Uterus (tissue), 4 donors: ENCODE measurements around the gene ATXN10. TPM values are rescaled to one million over a fixed set of nuclear protein-coding genes. Genes with fewer than 3 reads are reported as not detected.

Source experiments
- DNase-seq, 2 donors: peaks; one replicate each; pipeline ENCODE4 v3.0.0-alpha.2; 2019 to 2020
- H3K27ac ChIP-seq, 2 donors: fragments of 200-600 bp; sonication (generic); 1 replicate in 1 of 2; 2 replicates in 1 of 2; pipeline ENCODE4 v1.5.1; 2016 to 2018
- H3K27me3 ChIP-seq, 2 donors: fragments of 200-600 bp; sonication (generic); one replicate each; pipeline ENCODE4 v1.5.1; 2018 to 2019; ENCODE audit warnings: control low read depth in 1 of 2
- H3K36me3 ChIP-seq, 2 donors: fragments of 200-600 bp; sonication (generic); one replicate each; pipeline ENCODE4 v1.5.1; 2019; ENCODE audit warnings: control low read depth in 1 of 2
- H3K4me1 ChIP-seq, 2 donors: fragments of 200-600 bp; sonication (generic); one replicate each; pipeline ENCODE4 v1.5.1; 2018 to 2019; ENCODE audit warnings: control low read depth in 1 of 2
- H3K4me3 ChIP-seq, 2 donors: fragments of 200-600 bp; sonication (generic); 1 replicate in 1 of 2; 2 replicates in 1 of 2; pipeline ENCODE4 v1.5.1; 2018 to 2019; ENCODE audit warnings: mild to moderate bottlenecking in 1 of 2
- H3K9me3 ChIP-seq, 2 donors: fragments of 200-600 bp; sonication (generic); one replicate each; pipeline ENCODE4 v1.5.1; 2019; ENCODE audit warnings: control low read depth in 1 of 2
- CTCF ChIP-seq, 4 experiments: fragments of 200-600 bp in 2 of 4; fragments of 450-650 bp in 2 of 4; sonication (generic) in 2 of 4; IDR thresholded peaks; one replicate each; pipeline ENCODE4 v1.5.1; 2016 to 2019; ENCODE audit warnings: antibody characterized with exemption in 4 of 4, mild to moderate bottlenecking in 2 of 4, moderate library complexity in 1 of 4
- POLR2A ChIP-seq, 2 donors: fragments of 450-650 bp; IDR thresholded peaks; one replicate each; pipeline ENCODE4 v1.6.1; 2016; ENCODE audit warnings: antibody characterized with exemption in 2 of 2, mild to moderate bottlenecking in 1 of 2, moderate library complexity in 1 of 2
- intact Hi-C: fragments of 100-400 bp; cut with DNase I; formaldehyde crosslinking; loops from one replicate; pipeline ENCODE4 v1.15.1; 2023; ENCODE audit warnings: low total_unique reads
- total RNA-seq, 4 donors: library from RNA; depleted of rRNA in 3 of 4; stranded (reverse); fragments of >200 nt in 3 of 4; gene quantifications; one replicate each; pipeline versions ENCODE4 v1.1.0 to v1.2.4, GENCODE V29; 2014 to 2023
- donor health status: DM: yes; HTN: yes; CAD: no.

The ATXN10 gene
- total RNA-seq, 4 donors from 2014 or later: 251 to 258 (median 253) TPM

- H3K4me3 ChIP-seq: no peak overlapping the region
- intact Hi-C loops: no loop called here
- no peaks in the 10 kb centered on the region for H3K27me3 ChIP-seq
- DNase-seq: peak in 1 of 2 donors; percentile 3
- no peaks in the 10 kb centered on the region for H3K9me3 ChIP-seq
- no peaks in the 10 kb centered on the region for H3K36me3 ChIP-seq
- H3K4me1 ChIP-seq: peaks cover 0 to 4% of the 10 kb centered on the region in 2 donors
- no peak overlapping the region for H3K27ac ChIP-seq
- TF ChIP-seq POLR2A (IDR thresholded peaks at IDR 0.05) (no peak), CTCF (IDR thresholded peaks at IDR 0.05) (no peak)
Observed at GRCh38 chr22:45883811-45884170, 212.2 kb downstream of the ATXN10 start.

GRCh38 chr22:45884201-45885062 is 212.8 kb downstream of the ATXN10 start:
- DNase-seq: peak in 1 of 2 donors; percentile 11
- Histone ChIP-seq H3K4me1 (peaks cover 0 to 4% of the 10 kb centered on the region in 2 donors), H3K9me3 (no peaks in the 10 kb centered on the region), H3K27me3 (no peaks in the 10 kb centered on the region), H3K36me3 (no peaks in the 10 kb centered on the region), H3K27ac (no peak overlapping the region), H3K4me3 (no peak overlapping the region)
- intact Hi-C loops: no loop called here
- no peak for TF ChIP-seq CTCF (IDR thresholded peaks at IDR 0.05)
- TF ChIP-seq POLR2A (IDR thresholded peaks at IDR 0.05): no peak

GRCh38 chr22:45885171-45885840 is 213.7 kb downstream of the ATXN10 start:
- H3K27me3 ChIP-seq: peaks cover 0 to 3% of the 10 kb centered on the region in 2 donors
- no peak overlapping the region for H3K4me3 ChIP-seq
- no peak for DNase-seq
- no peak overlapping the region for H3K27ac ChIP-seq
- H3K9me3 ChIP-seq: no peaks in the 10 kb centered on the region
- peaks cover 0 to 4% of the 10 kb centered on the region in 2 donors for H3K4me1 ChIP-seq
- H3K36me3 ChIP-seq: no peaks in the 10 kb centered on the region
- intact Hi-C loops: no loop called here
- TF ChIP-seq CTCF (IDR thresholded peaks at IDR 0.05): no peak
- no peak for TF ChIP-seq POLR2A (IDR thresholded peaks at IDR 0.05)

- H3K36me3 ChIP-seq: no peaks in the 10 kb centered on the region
- DNase-seq: no peak
- peaks cover 0 to 3% of the 10 kb centered on the region in 2 donors for H3K27me3 ChIP-seq
- intact Hi-C loops: no loop called here
- H3K4me3 ChIP-seq: no peak overlapping the region
- no peaks in the 10 kb centered on the region for H3K9me3 ChIP-seq
- no peak overlapping the region for H3K27ac ChIP-seq
- H3K4me1 ChIP-seq: no peaks in the 10 kb centered on the region
- TF ChIP-seq POLR2A (IDR thresholded peaks at IDR 0.05): no peak
- no peak for TF ChIP-seq CTCF (IDR thresholded peaks at IDR 0.05)
Observed at GRCh38 chr22:45885941-45886395, 214.3 kb downstream of the ATXN10 start.

GRCh38 chr22:45886540-45886939 is 214.9 kb downstream of the ATXN10 start:
- H3K4me3 ChIP-seq: no peak overlapping the region
- H3K4me1 ChIP-seq: no peaks in the 10 kb centered on the region
- H3K36me3 ChIP-seq: no peaks in the 10 kb centered on the region
- peak in 1 of 2 donors; percentile 8 for DNase-seq
- no peak overlapping the region for H3K27ac ChIP-seq
- H3K9me3 ChIP-seq: no peaks in the 10 kb centered on the region
- H3K27me3 ChIP-seq: peaks cover 0 to 5% of the 10 kb centered on the region in 2 donors
- no peak for TF ChIP-seq POLR2A (IDR thresholded peaks at IDR 0.05)
- intact Hi-C loops: no loop called here
